Measurements from ENCODE around the gene PRPH. TPM values are rescaled to one million over a fixed set of nuclear protein-coding genes. Genes with fewer than 3 reads are reported as not detected.

Gene PRPH
- total and polyA plus RNA-seq, 2 of the 8 experiments (the other 6 are each of a cell fraction or from before 2014, with no cell fraction given): 0.79 to 1.4 TPM

DNA sequence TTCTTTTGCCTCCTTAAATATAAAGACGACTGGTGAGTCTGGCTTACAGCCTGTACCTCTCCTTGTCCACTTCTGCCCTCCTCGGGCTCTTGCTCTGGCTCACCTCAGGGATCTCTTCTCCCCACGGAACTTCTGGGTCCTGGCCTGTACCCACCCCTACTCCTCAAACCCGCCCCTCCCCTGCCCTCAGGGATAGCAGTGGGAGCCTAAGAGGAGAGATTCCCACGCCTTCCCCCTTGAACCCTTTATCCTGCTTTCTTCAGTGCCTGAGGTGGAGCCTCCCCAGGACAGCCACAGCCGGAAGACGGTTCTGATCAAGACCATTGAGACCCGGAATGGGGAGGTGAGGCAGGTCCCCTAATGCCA is 2.7 kb downstream of the PRPH start:
- H3K4me3 ChIP-seq (ENCODE audit: extremely low read depth in 1 of 4, insufficient read depth in 2 of 4, low read depth in 3 of 4, low read length in 4 of 4): peak overlapping the region in 2 of 4 experiments; percentile 15 to 59; a peak in 3 of 8 replicates

More for the DNA sequence above, 2.7 kb downstream of the PRPH start:
- no peak overlapping the region for H2BK5ac ChIP-seq (ENCODE audit: low read depth, low read length)
- FAIRE-seq (no peak), DNase-seq (ENCODE audit: low read depth in 1 of 2, low spot score in 2 of 2) (no peak)
- no peak overlapping the region for H2BK12ac ChIP-seq (ENCODE audit: low read depth, low read length)
- H3K9me3 ChIP-seq (ENCODE audit: insufficient read depth in 2 of 2, low read depth in 1 of 2, low read length in 1 of 2): no peaks in the 10 kb centered on the region
- H2AK5ac ChIP-seq (ENCODE audit: low read depth, low read length): no peak overlapping the region
- no peak overlapping the region for H3K23ac ChIP-seq (ENCODE audit: insufficient read length)
- peaks cover 0 to 35% (median 16%) of the 10 kb centered on the region in 4 experiments; a peak in 6 of 7 replicates for H3K4me1 ChIP-seq (replicated peaks in 1 of 4; ENCODE audit: control insufficient read depth in 3 of 4, insufficient read depth in 4 of 4, low read length in 3 of 4)
- H3K36me3 ChIP-seq (ENCODE audit: control insufficient read depth in 2 of 4, insufficient read depth in 4 of 4, low read length in 3 of 4): no peaks in the 10 kb centered on the region
- TF ChIP-seq YY1 (IDR thresholded peaks at IDR 0.05; ENCODE audit: low read depth, low read length) (0 out of 2 replicates have a peak, but pooled peaks have one; percentile 4), KDM4A (IDR thresholded peaks at IDR 0.05; ENCODE audit: low read depth, low read length, severe bottlenecking) (no peak)
- H3K18ac ChIP-seq (ENCODE audit: extremely low read depth, low read length): no peak overlapping the region; the same call in 1 of the 2 replicates
- H3K79me1 ChIP-seq (ENCODE audit: low read depth, low read length): no peaks in the 10 kb centered on the region
- H3K56ac ChIP-seq (replicated peaks; ENCODE audit: insufficient read length, low read depth, low read length): no peak overlapping the region
- H2BK15ac ChIP-seq (ENCODE audit: low read length): no peak overlapping the region
- no peaks in the 10 kb centered on the region for H3K79me2 ChIP-seq (ENCODE audit: control insufficient read depth in 1 of 2, insufficient read depth in 2 of 2, low read length in 2 of 2)
- no peak overlapping the region for H3K4ac ChIP-seq (replicated peaks; ENCODE audit: insufficient read length, low read depth, low read length)
- no peak overlapping the region for H2AFZ ChIP-seq (ENCODE audit: low read length)
- H3K4me2 ChIP-seq (ENCODE audit: insufficient read depth in 1 of 2, low read depth in 2 of 2, low read length in 2 of 2): peak overlapping the region; percentile 60 to 99
- peaks cover 11% of the 10 kb centered on the region; the same call in 1 of the 2 replicates for H3K23me2 ChIP-seq (ENCODE audit: low read depth, low read length)
- no peak overlapping the region for H4K5ac ChIP-seq (ENCODE audit: insufficient read length, low read depth, low read length)
- ChIA-PET CTCF (ENCODE audit: partially characterized antibody) (interaction anchor here (0.7 to 14.4 kb wide), 27 partner anchors 7 to 513 kb away, joined by 3 to 276 read pairs (median 4); partner anchors contain the start of genes C1QL4, DNAJC22 and TROAP), POLR2A (ENCODE audit: partially characterized antibody) (interaction anchor here (0.9 to 1.7 kb wide), 6 partner anchors 18 to 45 kb away, joined by 3 to 9 read pairs (median 5); partner anchors contain the start of genes TROAP and TUBA1C)
- no peak overlapping the region for H2BK20ac ChIP-seq (ENCODE audit: low read length)
- 42% methylated on average over 6 of the region's 8 CpGs; no CpG with 5 or more reads in 1 of the 2 experiments for WGBS, 2 experiments (ENCODE audit: extremely low coverage in 1 of 2, insufficient coverage in 1 of 2, insufficient read length in 1 of 2, insufficient replicate concordance in 2 of 2, low coverage in 1 of 2, low lambda C conversion rate in 2 of 2, missing lambda C conversion rate in 1 of 2)
- no peak overlapping the region for H3K14ac ChIP-seq (ENCODE audit: insufficient read length)
- peaks cover 46 to 63% (median 59%) of the 10 kb centered on the region in 4 experiments for H3K27me3 ChIP-seq (replicated peaks in 1 of 4; ENCODE audit: control insufficient read depth in 3 of 4, extremely low read depth in 1 of 4, insufficient read depth in 3 of 4, low read length in 3 of 4)
- H4K20me1 ChIP-seq (replicated peaks in 1 of 2; ENCODE audit: control insufficient read depth in 1 of 2, insufficient read depth in 2 of 2, low read length in 2 of 2): peaks cover 2 to 20% of the 10 kb centered on the region in 2 experiments
- H3K27ac ChIP-seq (ENCODE audit: low read depth, low read length): no peak overlapping the region
- no peak overlapping the region for H3K9ac ChIP-seq (replicated peaks in 1 of 4; ENCODE audit: extremely low read depth in 1 of 4, low read depth in 3 of 4, low read length in 3 of 4)
- no peak overlapping the region for H2BK120ac ChIP-seq (replicated peaks; ENCODE audit: low read depth, low read length)
- no peak overlapping the region for H4K91ac ChIP-seq (replicated peaks; ENCODE audit: insufficient read length, low read length)
- no peak overlapping the region for H4K8ac ChIP-seq (ENCODE audit: extremely low read depth, insufficient read depth, low read length)

All from H1 (cell line).